DND-41 (cell line): ENCODE results near the gene OPCML.

Source experiments
- ATAC-seq: fragments of 200-7000 bp; cut with Tn5 transposase; 3 replicates; pipeline ENCODE4 v1.9.1; 2021; ENCODE audit warnings: low read depth; ENCODE audit not compliant: insufficient read depth
- DNase-seq: peaks from one replicate; pipeline ENCODE4 v3.0.0-alpha.2; 2020
- H2AFZ ChIP-seq: 2 replicates; pipeline ENCODE4 v1.6.0; 2012; ENCODE audit warnings: low read depth, low read length
- H3K27ac ChIP-seq: 2 replicates; pipeline ENCODE4 v1.5.1; 2012; ENCODE audit warnings: low read length, inconsistent platforms
- H3K27me3 ChIP-seq: fragments of 200-600 bp; sonication (generic); 2 replicates; pipeline ENCODE4 v1.6.0; 2012; ENCODE audit warnings: low read length, mild to moderate bottlenecking, inconsistent platforms; ENCODE audit not compliant: insufficient read depth, poor library complexity
- H3K36me3 ChIP-seq: 2 replicates; pipeline ENCODE4 v1.5.1; 2012; ENCODE audit warnings: low read length, inconsistent platforms; ENCODE audit not compliant: insufficient read depth
- H3K4me1 ChIP-seq: 2 replicates; pipeline ENCODE4 v1.5.1; 2012; ENCODE audit warnings: mild to moderate bottlenecking, low read length; ENCODE audit not compliant: insufficient read depth
- H3K4me2 ChIP-seq: 2 replicates; pipeline ENCODE4 v1.6.0; 2012; ENCODE audit warnings: mild to moderate bottlenecking, moderate library complexity, low read length, inconsistent platforms; ENCODE audit not compliant: insufficient read depth
- H3K4me3 ChIP-seq, 2 experiments: fragments of 200-600 bp in 1 of 2; shearing (Covaris generic) in 1 of 2; 2 replicates each; pipeline ENCODE4 v1.5.1; 2012 to 2016; ENCODE audit warnings: inconsistent platforms in 2 of 2, low read length in 2 of 2, mild to moderate bottlenecking in 2 of 2, low read depth in 1 of 2, moderate library complexity in 1 of 2
- H3K79me2 ChIP-seq: 2 replicates; pipeline ENCODE4 v1.6.0; 2012; ENCODE audit warnings: low read length, inconsistent platforms; ENCODE audit not compliant: insufficient read depth
- H3K9ac ChIP-seq: 2 replicates; pipeline ENCODE4 v1.6.0; 2012; ENCODE audit warnings: low read depth, mild to moderate bottlenecking, inconsistent platforms, low read length, moderate library complexity
- H3K9me3 ChIP-seq: 2 replicates; pipeline ENCODE4 v1.5.1; 2012; ENCODE audit warnings: low read length, moderate library complexity, mild to moderate bottlenecking, inconsistent platforms; ENCODE audit not compliant: insufficient read depth, severe bottlenecking
- H4K20me1 ChIP-seq: 2 replicates; pipeline ENCODE4 v1.6.0; 2012; ENCODE audit warnings: low read length; ENCODE audit not compliant: insufficient read depth
- EZH2 ChIP-seq: IDR thresholded peaks from 3 replicates; pipeline ENCODE4 v1.6.1; 2012; ENCODE audit warnings: borderline replicate concordance, low read depth, mild to moderate bottlenecking, moderate library complexity, low read length, inconsistent platforms; ENCODE audit not compliant: severe bottlenecking
- TF ChIP-seq, protein P1 (sequence below): IDR thresholded peaks from 2 replicates; pipeline ENCODE4 v1.5.1; 2012; ENCODE audit warnings: borderline replicate concordance, low read length, moderate library complexity, mild to moderate bottlenecking; ENCODE audit not compliant: poor library complexity, severe bottlenecking; ENCODE audit errors: extremely low read depth

Gene OPCML

GRCh38 chr11:132876239-132876638 is 656.1 kb downstream of the OPCML start:
- Histone ChIP-seq H3K4me3 (no peak overlapping the region), H3K27ac (no peak overlapping the region), H3K27me3 (peaks cover 1% of the 10 kb centered on the region), H3K36me3 (no peaks in the 10 kb centered on the region), H4K20me1 (no peaks in the 10 kb centered on the region; the same call in 1 of the 2 replicates), H3K9ac (no peak overlapping the region), H3K4me1 (peaks cover 8% of the 10 kb centered on the region), H2AFZ (no peak overlapping the region), H3K4me2 (no peak overlapping the region), H3K9me3 (no peaks in the 10 kb centered on the region), H3K79me2 (no peaks in the 10 kb centered on the region)
- ATAC-seq, result no peak
- no peak for DNase-seq
- no peak for TF ChIP-seq EZH2
- TF ChIP-seq, protein P1, sequence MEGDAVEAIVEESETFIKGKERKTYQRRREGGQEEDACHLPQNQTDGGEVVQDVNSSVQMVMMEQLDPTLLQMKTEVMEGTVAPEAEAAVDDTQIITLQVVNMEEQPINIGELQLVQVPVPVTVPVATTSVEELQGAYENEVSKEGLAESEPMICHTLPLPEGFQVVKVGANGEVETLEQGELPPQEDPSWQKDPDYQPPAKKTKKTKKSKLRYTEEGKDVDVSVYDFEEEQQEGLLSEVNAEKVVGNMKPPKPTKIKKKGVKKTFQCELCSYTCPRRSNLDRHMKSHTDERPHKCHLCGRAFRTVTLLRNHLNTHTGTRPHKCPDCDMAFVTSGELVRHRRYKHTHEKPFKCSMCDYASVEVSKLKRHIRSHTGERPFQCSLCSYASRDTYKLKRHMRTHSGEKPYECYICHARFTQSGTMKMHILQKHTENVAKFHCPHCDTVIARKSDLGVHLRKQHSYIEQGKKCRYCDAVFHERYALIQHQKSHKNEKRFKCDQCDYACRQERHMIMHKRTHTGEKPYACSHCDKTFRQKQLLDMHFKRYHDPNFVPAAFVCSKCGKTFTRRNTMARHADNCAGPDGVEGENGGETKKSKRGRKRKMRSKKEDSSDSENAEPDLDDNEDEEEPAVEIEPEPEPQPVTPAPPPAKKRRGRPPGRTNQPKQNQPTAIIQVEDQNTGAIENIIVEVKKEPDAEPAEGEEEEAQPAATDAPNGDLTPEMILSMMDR, result no peak

DNA sequence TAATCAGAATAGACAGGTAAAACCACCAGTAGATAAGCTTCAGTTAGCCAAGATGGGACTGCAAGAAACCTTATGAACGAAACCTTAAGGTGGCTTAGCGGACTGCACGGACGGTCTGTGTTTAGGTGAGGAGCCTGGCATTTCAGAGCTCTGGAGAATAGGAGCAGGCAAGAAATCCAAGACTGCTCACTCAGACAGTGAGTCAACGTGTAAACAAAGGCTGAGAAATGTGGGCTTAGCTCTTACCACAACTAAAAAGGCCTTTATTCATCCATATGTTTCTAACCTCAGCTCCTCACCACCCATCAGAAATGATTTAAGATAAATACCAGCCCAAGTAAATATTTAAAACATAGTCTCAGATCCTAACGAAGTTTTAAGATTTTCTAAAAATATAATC is 657.7 kb downstream of the OPCML start:
- peaks cover 8% of the 10 kb centered on the region for H3K4me1 ChIP-seq
- DNase-seq, result no peak
- H2AFZ ChIP-seq, result no peak overlapping the region
- no peak overlapping the region for H3K9ac ChIP-seq
- H3K27me3 ChIP-seq, result no peaks in the 10 kb centered on the region
- H3K27ac ChIP-seq, result no peak overlapping the region
- no peaks in the 10 kb centered on the region for H3K9me3 ChIP-seq
- no peak overlapping the region for H3K4me2 ChIP-seq
- no peaks in the 10 kb centered on the region for H3K36me3 ChIP-seq
- H4K20me1 ChIP-seq, result no peaks in the 10 kb centered on the region
- TF ChIP-seq, protein P1, result no peak
- TF ChIP-seq EZH2, result no peak
- no peaks in the 10 kb centered on the region for H3K79me2 ChIP-seq
- peak; percentile 54; the same call in 2 of the 3 replicates for ATAC-seq
- no peak overlapping the region for H3K4me3 ChIP-seq

DNA sequence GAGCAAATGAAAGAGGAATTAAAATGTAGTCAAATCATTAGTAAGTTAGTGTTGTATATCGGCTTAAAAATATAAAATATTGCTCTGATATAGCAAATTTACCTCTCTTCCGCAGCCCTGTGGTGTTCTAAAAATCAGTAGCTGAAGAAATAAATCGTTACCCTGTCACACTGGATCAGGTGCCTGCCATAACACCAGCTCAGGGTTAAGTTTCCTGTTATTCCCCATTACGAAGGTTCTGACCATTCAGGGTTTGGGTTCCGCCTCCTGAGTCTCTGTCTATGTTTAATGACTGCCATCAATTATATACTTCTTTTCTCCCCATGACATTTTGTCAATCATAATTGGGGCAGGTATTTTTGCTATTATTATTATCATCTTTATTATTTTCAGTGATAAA is 658.5 kb downstream of the OPCML start:
- no peaks in the 10 kb centered on the region for H4K20me1 ChIP-seq
- no peak overlapping the region for H3K27ac ChIP-seq
- H3K9ac ChIP-seq, result no peak overlapping the region
- TF ChIP-seq, protein P1, result no peak
- TF ChIP-seq EZH2, result no peak
- H3K9me3 ChIP-seq, result no peaks in the 10 kb centered on the region
- DNase-seq, result no peak
- H3K36me3 ChIP-seq, result no peaks in the 10 kb centered on the region
- no peaks in the 10 kb centered on the region for H3K27me3 ChIP-seq
- H3K4me2 ChIP-seq, result no peak overlapping the region
- ATAC-seq, result no peak
- H2AFZ ChIP-seq, result no peak overlapping the region
- peaks cover 8% of the 10 kb centered on the region for H3K4me1 ChIP-seq
- H3K79me2 ChIP-seq, result no peaks in the 10 kb centered on the region
- H3K4me3 ChIP-seq, result no peak overlapping the region

GRCh38 chr11:132872211-132872610 is 660.1 kb downstream of the OPCML start:
- Histone ChIP-seq H2AFZ (no peak overlapping the region), H4K20me1 (no peaks in the 10 kb centered on the region), H3K4me1 (peaks cover 8% of the 10 kb centered on the region), H3K27ac (no peak overlapping the region), H3K9ac (no peak overlapping the region), H3K4me3 (no peak overlapping the region), H3K4me2 (no peak overlapping the region), H3K36me3 (no peaks in the 10 kb centered on the region), H3K27me3 (no peaks in the 10 kb centered on the region), H3K9me3 (no peaks in the 10 kb centered on the region), H3K79me2 (no peaks in the 10 kb centered on the region)
- ATAC-seq, result no peak
- TF ChIP-seq EZH2, result no peak
- TF ChIP-seq, protein P1, result no peak
- no peak for DNase-seq
